H1 (cell line): ENCODE results near the gene PRRT1B. TPM values are rescaled to one million over a fixed set of nuclear protein-coding genes. Genes with fewer than 3 reads are reported as not detected.

Experiments used
- CTCF ChIA-PET: fragments of 300-600 bp; sonication (Branson Sonifier 250); formaldehyde crosslinking; loops from one replicate; lab custom pipeline; 2021; ENCODE audit not compliant: partially characterized antibody; lab: Charles Lee
- POLR2A ChIA-PET: fragments of 300-600 bp; sonication (Branson Sonifier 250); formaldehyde crosslinking; loops from one replicate; lab custom pipeline; 2021; ENCODE audit warnings: inconsistent platforms; ENCODE audit not compliant: partially characterized antibody; lab: Charles Lee
- DNase-seq, 2 experiments: peaks; one replicate each; pipeline versions ENCODE4 v3.0.0 to v3.0.0-alpha.2; 2010 to 2022; ENCODE audit warnings: low spot score in 2 of 2, low read depth in 1 of 2, mixed read lengths in 1 of 2
- FAIRE-seq: peaks from 2 replicates; lab custom pipeline; 2011; peaks lifted over from hg19 to GRCh38; lab: Jason Lieb, UNC
- H2AFZ ChIP-seq: 2 replicates; pipeline ENCODE4 v1.8.1; 2012; ENCODE audit warnings: low read length, inconsistent platforms
- H2AK5ac ChIP-seq: 2 replicates; pipeline ENCODE4 v1.6.1; 2013; ENCODE audit warnings: low read depth, low read length
- H2BK120ac ChIP-seq: replicated peaks from 2 replicates; pipeline ENCODE3; 2013; ENCODE audit warnings: low read depth, low read length, inconsistent platforms
- H2BK12ac ChIP-seq: 2 replicates; pipeline ENCODE4 v1.6.1; 2013; ENCODE audit warnings: low read depth, low read length
- H2BK15ac ChIP-seq: 2 replicates; pipeline ENCODE4 v1.6.1; 2013; ENCODE audit warnings: low read length
- H2BK20ac ChIP-seq: 2 replicates; pipeline ENCODE4 v1.6.1; 2013; ENCODE audit warnings: low read length
- H2BK5ac ChIP-seq: 2 replicates; pipeline ENCODE4 v1.6.1; 2013; ENCODE audit warnings: low read depth, low read length
- H3K14ac ChIP-seq: 2 replicates; pipeline ENCODE4 v1.6.1; 2013; ENCODE audit warnings: inconsistent platforms; ENCODE audit not compliant: insufficient read length
- H3K18ac ChIP-seq: 2 replicates; pipeline ENCODE4 v1.6.1; 2013; ENCODE audit warnings: low read length; ENCODE audit errors: extremely low read depth
- H3K23ac ChIP-seq: 2 replicates; pipeline ENCODE4 v1.6.1; 2013; ENCODE audit warnings: inconsistent platforms; ENCODE audit not compliant: insufficient read length
- H3K23me2 ChIP-seq: 2 replicates; pipeline ENCODE4 v1.6.1; 2013; ENCODE audit warnings: low read depth, low read length
- H3K27ac ChIP-seq: 2 replicates; pipeline ENCODE4 v1.6.1; 2011; ENCODE audit warnings: low read depth, low read length, inconsistent platforms
- H3K27me3 ChIP-seq, 4 experiments: replicated peaks in 1 of 4; 1 replicate in 1 of 4; 2 replicates in 3 of 4; pipeline versions ENCODE4 v1.6.1 to v1.8.1; 2011 to 2013; ENCODE audit warnings: low read length in 3 of 4, mild to moderate bottlenecking in 3 of 4, inconsistent platforms in 2 of 4, mixed read lengths in 2 of 4, moderate library complexity in 1 of 4; ENCODE audit not compliant: control insufficient read depth in 3 of 4, insufficient read depth in 3 of 4; ENCODE audit errors: extremely low read depth in 1 of 4
- H3K36me3 ChIP-seq, 4 experiments: 2 replicates each; pipeline versions ENCODE4 v1.6.1 to v1.8.1; 2011 to 2013; ENCODE audit warnings: mild to moderate bottlenecking in 4 of 4, low read length in 3 of 4, moderate library complexity in 2 of 4, control low read depth in 1 of 4, inconsistent platforms in 1 of 4; ENCODE audit not compliant: insufficient read depth in 4 of 4, control insufficient read depth in 2 of 4
- H3K4ac ChIP-seq: replicated peaks from 2 replicates; pipeline ENCODE3; 2013; ENCODE audit warnings: low read length, low read depth, mixed read lengths, inconsistent platforms; ENCODE audit not compliant: insufficient read length
- H3K4me1 ChIP-seq, 4 experiments: replicated peaks in 1 of 4; 1 replicate in 1 of 4; 2 replicates in 3 of 4; pipeline versions ENCODE4 v1.6.1 to v1.8.1; 2011 to 2013; ENCODE audit warnings: low read length in 3 of 4, inconsistent platforms in 2 of 4, mixed read lengths in 1 of 4; ENCODE audit not compliant: insufficient read depth in 4 of 4, control insufficient read depth in 3 of 4
- H3K4me2 ChIP-seq, 2 experiments: 2 replicates each; pipeline versions ENCODE4 v1.6.1 to v1.8.1; 2011 to 2013; ENCODE audit warnings: low read depth in 2 of 2, low read length in 2 of 2, control low read depth in 1 of 2, inconsistent platforms in 1 of 2, mild to moderate bottlenecking in 1 of 2; ENCODE audit not compliant: insufficient read depth in 1 of 2
- H3K4me3 ChIP-seq, 4 experiments: fragments of 200-600, 300-600 bp in 1 of 4; sonication (generic), shearing (Covaris generic), sonication (Bioruptor Twin) in 1 of 4; 2 replicates each; pipeline versions ENCODE4 v1.5.1 to v1.8.1; 2011 to 2016; ENCODE audit warnings: low read length in 4 of 4, low read depth in 3 of 4, control low read depth in 2 of 4, inconsistent platforms in 2 of 4, mild to moderate bottlenecking in 2 of 4, mixed read lengths in 1 of 4, moderate library complexity in 1 of 4; ENCODE audit not compliant: insufficient read depth in 2 of 4; ENCODE audit errors: extremely low read depth in 1 of 4
- H3K56ac ChIP-seq: replicated peaks from 2 replicates; pipeline ENCODE3; 2013; ENCODE audit warnings: low read depth, mild to moderate bottlenecking, mixed read lengths, low read length, inconsistent platforms; ENCODE audit not compliant: insufficient read length
- H3K79me1 ChIP-seq: 2 replicates; pipeline ENCODE4 v1.6.1; 2013; ENCODE audit warnings: low read depth, low read length, control low read depth
- H3K79me2 ChIP-seq, 2 experiments: 2 replicates each; pipeline versions ENCODE4 v1.6.1 to v1.8.1; 2012 to 2013; ENCODE audit warnings: low read length in 2 of 2, mild to moderate bottlenecking in 2 of 2, inconsistent platforms in 1 of 2; ENCODE audit not compliant: insufficient read depth in 2 of 2, control insufficient read depth in 1 of 2
- H3K9ac ChIP-seq, 4 experiments: replicated peaks in 1 of 4; 1 replicate in 1 of 4; 2 replicates in 3 of 4; pipeline versions ENCODE4 v1.6.1 to v1.8.1; 2011 to 2013; ENCODE audit warnings: low read depth in 3 of 4, low read length in 3 of 4, control low read depth in 2 of 4, mild to moderate bottlenecking in 2 of 4, moderate library complexity in 2 of 4, inconsistent platforms in 1 of 4; ENCODE audit errors: extremely low read depth in 1 of 4
- H3K9me3 ChIP-seq, 2 experiments: 2 replicates each; pipeline versions ENCODE4 v1.6.1 to v1.8.1; 2012 to 2013; ENCODE audit warnings: mild to moderate bottlenecking in 2 of 2, moderate library complexity in 2 of 2, control low read depth in 1 of 2, inconsistent platforms in 1 of 2, low read depth in 1 of 2, low read length in 1 of 2, mixed read lengths in 1 of 2; ENCODE audit not compliant: insufficient read depth in 2 of 2
- H4K20me1 ChIP-seq, 2 experiments: replicated peaks in 1 of 2; 2 replicates each; pipeline versions ENCODE3 to v1.8.1; 2011 to 2013; ENCODE audit warnings: inconsistent platforms in 2 of 2, low read length in 2 of 2, mild to moderate bottlenecking in 1 of 2; ENCODE audit not compliant: insufficient read depth in 2 of 2, control insufficient read depth in 1 of 2
- H4K5ac ChIP-seq: 2 replicates; pipeline ENCODE4 v1.6.1; 2013; ENCODE audit warnings: low read length, low read depth, mixed read lengths, inconsistent platforms; ENCODE audit not compliant: insufficient read length
- H4K8ac ChIP-seq: 2 replicates; pipeline ENCODE4 v1.8.0; 2013; ENCODE audit warnings: mild to moderate bottlenecking, moderate library complexity, low read length, inconsistent platforms; ENCODE audit not compliant: insufficient read depth; ENCODE audit errors: extremely low read depth
- H4K91ac ChIP-seq: replicated peaks from 2 replicates; pipeline ENCODE3; 2013; ENCODE audit warnings: low read length, mixed read lengths, inconsistent platforms; ENCODE audit not compliant: insufficient read length
- EP300 ChIP-seq, 2 experiments: IDR thresholded peaks; 1 replicate in 1 of 2; 2 replicates in 1 of 2; pipeline ENCODE4 v1.6.1; 2011 to 2012; ENCODE audit warnings: low read depth in 2 of 2, low read length in 2 of 2, mild to moderate bottlenecking in 2 of 2, borderline replicate concordance in 1 of 2, inconsistent platforms in 1 of 2, moderate library complexity in 1 of 2
- GTF2F1 ChIP-seq: IDR thresholded peaks from 2 replicates; pipeline ENCODE4 v1.6.1; 2012; ENCODE audit warnings: low read depth, low read length, improper control_type of control experiment, borderline replicate concordance
- KDM1A ChIP-seq: fragments of 200-600, 300-600 bp; sonication (generic); IDR thresholded peaks from 2 replicates; pipeline ENCODE4 v1.7.1; 2016; ENCODE audit warnings: mild to moderate bottlenecking, low read length, borderline replicate concordance
- POLR2AphosphoS5 ChIP-seq: IDR thresholded peaks from 2 replicates; pipeline ENCODE4 v1.6.1; 2011; ENCODE audit warnings: low read depth, low read length
- WGBS, 2 experiments: shearing (Covaris generic) in 1 of 2; methylation state at CpG; one replicate each; pipeline versions ENCODE4 v1.1.6 to v1.1.7; 2013 to 2015; ENCODE audit warnings: low lambda C conversion rate in 2 of 2, mixed read lengths in 2 of 2, inconsistent platforms in 1 of 2, low coverage in 1 of 2, missing lambda C conversion rate in 1 of 2; ENCODE audit not compliant: insufficient replicate concordance in 2 of 2, insufficient coverage in 1 of 2, insufficient read length in 1 of 2; ENCODE audit errors: extremely low coverage in 1 of 2, missing lambda C conversion rate in 1 of 2; 5-methylcytosine and 5-hydroxymethylcytosine counted together
- polyA plus RNA-seq, 7 experiments: library from polyadenylated mRNA; depleted of rRNA in 3 of 7; stranded (reverse) in 5 of 7; unstranded in 2 of 7; fragments of >200 nt in 5 of 7; fragments of 200-250 nt in 2 of 7; gene quantifications; 1 replicate in 5 of 7; 2 replicates in 1 of 7; 4 replicates in 1 of 7; pipeline versions ENCODE4 v1.2.1 to v1.2.3, GENCODE V29; 2011 to 2013; ENCODE audit warnings: missing spikeins in 2 of 7, mixed read lengths in 2 of 7
- total RNA-seq: library from RNA; stranded (reverse); fragmentation: NEBNext Ultra II Directional; extraction: Animal tissue kit (Norgen Biotek cat#: 25700); gene quantifications from 2 replicates; pipeline ENCODE4 v1.2.1, GENCODE V29; 2021

PRRT1B gene
- total and polyA plus RNA-seq, 2 of the 8 experiments (the other 6 are each of a cell fraction or from before 2014, with no cell fraction given): 0.30 to 1.2 TPM

DNA sequence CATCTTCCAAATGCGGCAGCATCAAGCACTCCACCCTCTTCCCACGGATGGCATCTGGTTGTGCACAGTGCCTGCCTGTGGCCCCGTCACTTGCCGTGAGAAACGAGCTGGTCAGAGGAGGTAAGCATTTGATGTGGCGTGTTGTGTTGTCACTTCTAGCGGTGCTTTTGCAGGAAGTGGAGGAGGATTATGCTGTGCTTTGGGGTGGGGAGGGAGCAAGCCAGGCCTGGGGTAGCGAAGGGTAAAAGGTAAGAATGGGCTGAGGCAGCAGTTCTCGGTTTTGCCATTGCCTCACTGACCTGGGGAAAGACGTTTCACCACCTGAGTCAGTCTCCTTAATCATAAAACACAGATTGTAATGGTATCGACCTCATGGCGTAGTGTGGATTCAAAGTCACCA lies 44.9 kb upstream of the PRRT1B start:
- ChIA-PET CTCF (interaction anchor here (1.0 to 1.9 kb wide), 4 partner anchors 10 to 24 kb away, joined by 3 to 6 read pairs (median 4); no protein-coding TSS in a partner anchor), POLR2A (interaction anchor here (0.7 to 3.1 kb wide), 17 partner anchors 9 to 151 kb away, joined by 3 to 8 read pairs (median 3); partner anchors contain the start of gene PRRT1B)

More for the DNA sequence above, 44.9 kb upstream of the PRRT1B start:
- Histone ChIP-seq H3K27me3 (peaks cover 0 to 8% (median 0%) of the 10 kb centered on the region in 4 experiments; a peak in 2 of 7 replicates), H4K5ac (no peak overlapping the region), H3K36me3 (peaks cover 29 to 38% (median 34%) of the 10 kb centered on the region in 4 experiments), H4K20me1 (peaks cover 12 to 14% of the 10 kb centered on the region in 2 experiments), H4K91ac (no peak overlapping the region), H3K4me1 (peaks cover 0 to 9% (median 5%) of the 10 kb centered on the region in 4 experiments; a peak in 4 of 7 replicates), H3K18ac (no peak overlapping the region), H3K23ac (no peak overlapping the region), H3K79me1 (peaks cover 4% of the 10 kb centered on the region; the same call in 1 of the 2 replicates), H3K4ac (no peak overlapping the region), H2BK5ac (no peak overlapping the region), H3K4me3 (no peak overlapping the region), H3K9me3 (no peaks in the 10 kb centered on the region), H2AFZ (no peak overlapping the region), H3K56ac (no peak overlapping the region), H3K9ac (no peak overlapping the region), H3K23me2 (peaks cover 5% of the 10 kb centered on the region), H3K27ac (no peak overlapping the region), H3K79me2 (no peaks in the 10 kb centered on the region; a peak in 1 of 4 replicates), H3K4me2 (no peak overlapping the region), H3K14ac (no peak overlapping the region), H2BK15ac (no peak overlapping the region), H2BK12ac (no peak overlapping the region), H4K8ac (no peak overlapping the region), H2BK120ac (no peak overlapping the region), H2BK20ac (no peak overlapping the region), H2AK5ac (no peak overlapping the region)
- no peak for DNase-seq
- TF ChIP-seq GTF2F1: no peak
- TF ChIP-seq EP300 (IDR thresholded peaks at IDR 0.05; ENCODE audit: borderline replicate concordance in 1 of 2, low read depth in 2 of 2, low read length in 2 of 2): no peak
- TF ChIP-seq KDM1A: no peak
- peak; percentile 76 for TF ChIP-seq POLR2AphosphoS5
- WGBS, 2 experiments: 85% methylated on average over 12 of the region's 12 CpGs; no CpG with 5 or more reads in 1 of the 2 experiments
- FAIRE-seq: no peak
